GM18858 (cell line): ENCODE data around the gene CENPF.

ENCODE experiments used
- ATAC-seq: cut with Tn5 transposase; IDR thresholded peaks from one replicate; pipeline ENCODE4 v1.9.1; 2021; ENCODE audit not compliant: unreplicated experiment

CENPF gene

GRCh38 chr1:214700437-214700836 is 97.4 kb downstream of the CENPF start:
- ATAC-seq: no peak

- no peak for ATAC-seq
Measured at GRCh38 chr1:214702556-214702955, 99.6 kb downstream of the CENPF start.

GRCh38 chr1:214707306-214708087 is 104.5 kb downstream of the CENPF start:
- ATAC-seq: no peak

GRCh38 chr1:214708321-214708955 is 105.4 kb downstream of the CENPF start:
- ATAC-seq: no peak

- ATAC-seq: no peak
Measured at GRCh38 chr1:214709241-214709640, 106.2 kb downstream of the CENPF start.

GRCh38 chr1:214712737-214713136 is 109.7 kb downstream of the CENPF start:
- ATAC-seq: no peak
